ENCODE measurements around the gene USP44. TPM values are rescaled to one million over a fixed set of nuclear protein-coding genes. Genes with fewer than 3 reads are reported as not detected.

The USP44 gene
- total RNA-seq, 4 donors from 2014 or later = 0.42 to 1.6 (median 0.63) TPM

DNA sequence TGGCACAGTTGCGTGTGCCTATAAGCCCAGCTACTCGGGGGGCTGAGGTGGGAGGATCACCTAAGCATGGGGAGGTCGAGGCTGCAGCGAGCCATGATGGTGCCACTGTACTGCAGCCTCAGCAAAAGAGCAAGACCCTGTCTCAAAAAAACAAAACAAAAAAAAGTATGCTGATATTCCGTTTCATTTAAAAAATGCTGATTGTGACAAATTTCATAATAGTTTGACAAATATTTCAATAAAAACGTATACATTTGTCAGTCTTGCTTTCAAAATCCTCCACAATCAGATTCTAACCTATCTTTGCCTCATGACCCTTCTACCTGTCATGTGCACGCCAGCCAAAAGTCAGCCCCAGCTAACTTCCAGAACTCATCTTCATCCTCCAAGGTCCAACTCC lies 9.8 kb downstream of the USP44 start:
- H3K4me3 ChIP-seq (ENCODE audit: low read depth, poor library complexity, severe bottlenecking) = no peak overlapping the region
- TF ChIP-seq POLR2A (IDR thresholded peaks at IDR 0.05) = no peak
- TF ChIP-seq CTCF (IDR thresholded peaks at IDR 0.05) = no peak
- intact Hi-C loops (cut with DNase I; ENCODE audit: low total_unique reads) = no loop called here
- DNase-seq (ENCODE audit: low spot score in 2 of 2) = no peak
- WGBS, 2 donors = 89 to 91% methylated on average over 7 of the region's 7 CpGs

DNA sequence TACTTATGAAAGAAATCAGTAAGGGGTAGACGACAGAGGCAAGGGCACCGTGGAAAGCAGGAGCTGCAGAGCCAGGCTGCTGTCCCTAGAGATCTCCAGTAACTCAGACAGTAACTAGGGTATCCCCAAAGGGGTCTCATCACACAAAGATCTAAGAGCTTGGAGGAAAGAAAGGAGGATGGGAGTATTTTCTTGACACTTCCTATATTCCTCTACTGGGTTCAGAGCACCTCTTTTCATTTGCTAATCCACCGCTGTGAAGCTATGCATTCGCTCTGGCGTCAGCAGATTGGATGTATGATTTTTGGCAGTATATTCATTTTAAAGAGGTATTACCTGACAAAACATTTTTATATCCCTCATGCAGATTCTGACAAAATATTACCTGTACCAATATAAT lies 12.6 kb downstream of the USP44 start:
- TF ChIP-seq POLR2A (IDR thresholded peaks at IDR 0.05) (no peak), CTCF (IDR thresholded peaks at IDR 0.05) (no peak)

DNA sequence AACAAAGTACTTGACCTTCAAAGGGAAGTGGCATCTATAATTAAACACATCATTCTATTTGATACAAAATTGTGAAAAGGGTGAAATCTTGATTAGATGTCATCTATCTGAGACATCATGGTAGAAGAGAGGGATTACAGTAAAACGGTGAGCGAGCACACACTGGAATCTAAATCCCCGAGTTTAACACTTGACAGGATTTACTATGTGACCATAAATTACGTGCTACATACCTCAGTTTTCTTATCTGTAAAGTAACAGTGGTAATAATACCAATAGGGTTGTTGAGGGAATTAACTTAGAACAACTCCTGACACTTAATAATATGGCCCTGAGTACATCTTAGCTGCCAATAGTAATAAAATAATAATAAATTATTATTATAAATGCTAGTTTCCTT lies 13.3 kb downstream of the USP44 start:
- no peak for DNase-seq (ENCODE audit: low spot score in 2 of 2)
- no peak for TF ChIP-seq CTCF (IDR thresholded peaks at IDR 0.05)
- no peak for TF ChIP-seq POLR2A (IDR thresholded peaks at IDR 0.05)
- no peak overlapping the region for H3K4me3 ChIP-seq (ENCODE audit: low read depth, poor library complexity, severe bottlenecking)
- intact Hi-C loops (cut with DNase I; ENCODE audit: low total_unique reads) = no loop called here
- WGBS, 2 donors = 79 to 84% methylated on average over 4 of the region's 4 CpGs

More for the DNA sequence above, 12.6 kb downstream of the USP44 start:
- H3K4me3 ChIP-seq (ENCODE audit: low read depth, poor library complexity, severe bottlenecking) = no peak overlapping the region
- WGBS, 2 donors = 51 to 60% methylated on average over 5 of the region's 5 CpGs
- DNase-seq (ENCODE audit: low spot score in 2 of 2) = no peak
- intact Hi-C loops (cut with DNase I; ENCODE audit: low total_unique reads) = no loop called here

- no peak for DNase-seq (ENCODE audit: low spot score in 2 of 2)
- H3K4me3 ChIP-seq (ENCODE audit: low read depth, poor library complexity, severe bottlenecking) = no peak overlapping the region
- intact Hi-C loops (cut with DNase I; ENCODE audit: low total_unique reads) = loop anchor here (5.0 kb wide), 1 partner anchor 417 kb away; no protein-coding TSS in a partner anchor
- no peak for TF ChIP-seq POLR2A (IDR thresholded peaks at IDR 0.05)
- TF ChIP-seq CTCF (IDR thresholded peaks at IDR 0.05) = no peak
- WGBS, 2 donors = 76 to 78% methylated on average over 4 of the region's 4 CpGs
Measured at GRCh38 chr12:95533985-95534384, 17.3 kb downstream of the USP44 start.

- no peak for DNase-seq (ENCODE audit: low spot score in 2 of 2)
- 33 to 44% methylated on average over 5 of the region's 5 CpGs for WGBS, 2 donors
- TF ChIP-seq CTCF (IDR thresholded peaks at IDR 0.05) (no peak), POLR2A (IDR thresholded peaks at IDR 0.05) (no peak)
- H3K4me3 ChIP-seq (ENCODE audit: low read depth, poor library complexity, severe bottlenecking) = no peak overlapping the region
- intact Hi-C loops (cut with DNase I; ENCODE audit: low total_unique reads) = loop anchor here (5.0 kb wide), 1 partner anchor 416 kb away; no protein-coding TSS in a partner anchor
Measured at GRCh38 chr12:95532851-95533250, 18.4 kb downstream of the USP44 start.

DNA sequence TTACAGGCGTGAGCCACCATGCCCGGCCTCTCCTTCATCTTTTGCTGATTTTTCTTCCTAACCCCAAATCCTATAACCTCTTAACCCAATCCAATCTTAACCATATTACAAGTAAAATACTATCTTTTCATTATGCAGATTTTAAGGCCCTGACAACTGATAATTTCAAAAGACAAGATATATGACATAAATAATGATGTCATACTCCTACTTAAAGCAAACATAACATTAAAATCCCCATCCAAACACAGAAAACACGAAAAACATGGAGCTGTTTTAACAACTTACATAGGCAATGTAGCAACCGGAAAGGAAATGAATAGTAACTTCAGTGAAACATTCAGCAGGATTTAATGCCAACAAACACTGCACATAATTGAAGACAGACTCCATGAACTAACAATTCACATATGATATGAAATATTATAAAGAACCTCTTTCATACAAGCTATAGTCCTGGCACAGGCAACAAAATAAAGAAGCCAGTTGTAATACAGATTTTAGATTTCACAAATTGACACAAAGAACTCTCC lies 21.5 kb downstream of the USP44 start:
- H3K4me3 ChIP-seq (ENCODE audit: low read depth, poor library complexity, severe bottlenecking) = no peak overlapping the region
- intact Hi-C loops (cut with DNase I; ENCODE audit: low total_unique reads) = loop anchor here (5.0 kb wide), 1 partner anchor 412 kb away; no protein-coding TSS in a partner anchor
- TF ChIP-seq POLR2A (IDR thresholded peaks at IDR 0.05) (no peak), CTCF (IDR thresholded peaks at IDR 0.05) (no peak)
- no peak for DNase-seq (ENCODE audit: low spot score in 2 of 2)
- 69 to 77% methylated on average over 4 of the region's 4 CpGs for WGBS, 2 donors
